ENCODE measurements around the gene BCL11A. TPM values are rescaled to one million over a fixed set of nuclear protein-coding genes. Genes with fewer than 3 reads are reported as not detected.

The BCL11A gene
- total RNA-seq (2021) (1.3 and 2.8 TPM in 2 replicates), Bru-seq, nascent RNA (percentile 32 among the genes with signal in this experiment), BruChase-seq, experiment 1, labeled RNA remaining after a 2-hour chase (percentile 35 among the genes with signal in this experiment), BruChase-seq, experiment 2, labeled RNA remaining after a 6-hour chase (percentile 22 among the genes with signal in this experiment)
- long read RNA-seq, partial matches to known transcripts: 0 of 2 reads
- long read RNA-seq, other reads (novel, unspliced or antisense): 1 of 2 reads

GRCh38 chr2:60553495-60554073 lies at the start of gene BCL11A:
BCL11A (minus strand) TSS chr2:60553654; CDS start chr2:60553270, 384 bp downstream.
- Histone ChIP-seq H3K36me3 (ENCODE audit: insufficient read depth, low read length, poor library complexity, severe bottlenecking) (no peaks in the 10 kb centered on the region), H3K4me3 (ENCODE audit: low read depth, low read length, poor library complexity, severe bottlenecking) (peak within 1 kb of the TSS; percentile 51), H3K9me3 (ENCODE audit: low read depth, low read length, poor library complexity, severe bottlenecking) (no peaks in the 10 kb centered on the region), H3K4me1 (ENCODE audit: insufficient read depth, low read length, poor library complexity, severe bottlenecking) (peaks cover 38% of the 10 kb centered on the region), H3K27ac (ENCODE audit: low read depth, low read length, poor library complexity, severe bottlenecking) (no peak within 1 kb of the TSS), H3K27me3 (replicated peaks; ENCODE audit: insufficient read depth, low read depth, low read length, poor library complexity) (peaks cover 98% of the 10 kb centered on the region)
- DNase-seq (ENCODE audit: low spot score): peak; percentile 40
- intact Hi-C loops (cut with micrococcal nuclease; ENCODE audit: unreplicated experiment): loop anchor here (5.0 to 10.0 kb wide), 3 partner anchors 1251 to 1789 kb away; no protein-coding TSS in a partner anchor
- CTCF ChIA-PET: no interaction called here
- TF ChIP-seq CTCF (conservative IDR thresholded peaks at IDR 0.05; ENCODE audit: low read depth, low read length) (no peak), EZH2 (IDR thresholded peaks at IDR 0.05; ENCODE audit: borderline replicate concordance, low read depth, low read length, poor library complexity, severe bottlenecking) (no peak)
- POLR2A ChIA-PET (ENCODE audit: low non-redundant PET): no interaction called here
- no TSS peak for BruUV-seq (replicated peaks)

- intact Hi-C loops (cut with micrococcal nuclease; ENCODE audit: unreplicated experiment): no loop called here
- no peaks in the 10 kb centered on the region for H3K4me1 ChIP-seq (ENCODE audit: insufficient read depth, low read length, poor library complexity, severe bottlenecking)
- no peaks in the 10 kb centered on the region for H3K36me3 ChIP-seq (ENCODE audit: insufficient read depth, low read length, poor library complexity, severe bottlenecking)
- DNase-seq (ENCODE audit: low spot score): no peak
- TF ChIP-seq EZH2 (IDR thresholded peaks at IDR 0.05; ENCODE audit: borderline replicate concordance, low read depth, low read length, poor library complexity, severe bottlenecking) (no peak), CTCF (conservative IDR thresholded peaks at IDR 0.05; ENCODE audit: low read depth, low read length) (no peak)
- ChIA-PET POLR2A (ENCODE audit: low non-redundant PET) (no interaction called here), CTCF (no interaction called here)
- H3K4me3 ChIP-seq (ENCODE audit: low read depth, low read length, poor library complexity, severe bottlenecking): no peak overlapping the region
- BruUV-seq (replicated peaks): no TSS peak
- no peak overlapping the region for H3K27ac ChIP-seq (ENCODE audit: low read depth, low read length, poor library complexity, severe bottlenecking)
- H3K9me3 ChIP-seq (ENCODE audit: low read depth, low read length, poor library complexity, severe bottlenecking): no peaks in the 10 kb centered on the region
- peaks cover 20% of the 10 kb centered on the region for H3K27me3 ChIP-seq (replicated peaks; ENCODE audit: insufficient read depth, low read depth, low read length, poor library complexity)
These were observed 49.5 kb upstream of the BCL11A start for GRCh38 chr2:60602828-60603532.

- ChIA-PET POLR2A (ENCODE audit: low non-redundant PET) (no interaction called here), CTCF (no interaction called here)
- TF ChIP-seq CTCF (conservative IDR thresholded peaks at IDR 0.05; ENCODE audit: low read depth, low read length) (no peak), EZH2 (IDR thresholded peaks at IDR 0.05; ENCODE audit: borderline replicate concordance, low read depth, low read length, poor library complexity, severe bottlenecking) (no peak)
- intact Hi-C loops (cut with micrococcal nuclease; ENCODE audit: unreplicated experiment): no loop called here
- no peak for DNase-seq (ENCODE audit: low spot score)
- Histone ChIP-seq H3K9me3 (ENCODE audit: low read depth, low read length, poor library complexity, severe bottlenecking) (no peaks in the 10 kb centered on the region), H3K4me3 (ENCODE audit: low read depth, low read length, poor library complexity, severe bottlenecking) (no peak overlapping the region), H3K27ac (ENCODE audit: low read depth, low read length, poor library complexity, severe bottlenecking) (no peak overlapping the region), H3K36me3 (ENCODE audit: insufficient read depth, low read length, poor library complexity, severe bottlenecking) (no peaks in the 10 kb centered on the region), H3K4me1 (ENCODE audit: insufficient read depth, low read length, poor library complexity, severe bottlenecking) (no peaks in the 10 kb centered on the region), H3K27me3 (replicated peaks; ENCODE audit: insufficient read depth, low read depth, low read length, poor library complexity) (peaks cover 18% of the 10 kb centered on the region)
- BruUV-seq (replicated peaks): no TSS peak
These were observed 48.9 kb upstream of the BCL11A start for GRCh38 chr2:60602388-60602787.

Measured in A673 (cell line).